WTC11 (cell line): ENCODE measurements around the gene RAB8B. TPM values are rescaled to one million over a fixed set of nuclear protein-coding genes. Genes with fewer than 3 reads are reported as not detected.
A peak's percentile ranks its signal among the peaks of the same experiment; 100 is the strongest.

Source experiments
- ATAC-seq: fragments of 200-7000 bp; cut with Tn5 transposase; 2 replicates; pipeline ENCODE4 v1.10.0; 2021; ENCODE audit warnings: mild to moderate bottlenecking, moderate library complexity
- CTCF ChIA-PET: fragments of 300-600 bp; sonication (Branson Sonifier 250); formaldehyde crosslinking; loops from one replicate; lab custom pipeline; 2021; ENCODE audit warnings: antibody characterized with exemption; lab: Charles Lee
- POLR2A ChIA-PET: fragments of 350-600 bp; sonication (Branson Sonifier 250); formaldehyde crosslinking; loops from one replicate; lab custom pipeline; 2021; ENCODE audit warnings: antibody characterized with exemption; lab: Charles Lee
- DNase-seq: peaks from one replicate; pipeline ENCODE4 v3.0.0; 2021; ENCODE audit warnings: low spot score
- H3K27ac Mint-ChIP-seq: 2 replicates; pipeline ENCODE4 v1.8.0; 2021; ENCODE audit warnings: mixed read lengths
- H3K27me3 Mint-ChIP-seq: 2 replicates; pipeline ENCODE4 v1.8.0; 2021; ENCODE audit warnings: low read depth, mild to moderate bottlenecking, moderate library complexity, mixed read lengths
- H3K36me3 Mint-ChIP-seq: 2 replicates; pipeline ENCODE4 v1.8.0; 2021; ENCODE audit warnings: mixed read lengths
- H3K4me1 Mint-ChIP-seq: 2 replicates; pipeline ENCODE4 v1.8.0; 2022; ENCODE audit warnings: mixed read lengths
- H3K4me3 Mint-ChIP-seq: 2 replicates; pipeline ENCODE4 v1.8.0; 2021; ENCODE audit warnings: mild to moderate bottlenecking, moderate library complexity, mixed read lengths
- H3K9me3 Mint-ChIP-seq: 2 replicates; pipeline ENCODE4 v1.8.0; 2021; ENCODE audit warnings: mixed read lengths
- FOXK1 ChIP-seq: sonication (generic); formaldehyde crosslinking; IDR thresholded peaks from 2 replicates; pipeline ENCODE4 v1.8.0; 2022; ENCODE audit warnings: mild to moderate bottlenecking, moderate library complexity, missing genetic modification reagents
- FOXP1 ChIP-seq: sonication (generic); formaldehyde crosslinking; IDR thresholded peaks from 2 replicates; pipeline ENCODE4 v1.8.0; 2022; ENCODE audit warnings: missing genetic modification reagents, mild to moderate bottlenecking, moderate library complexity, borderline replicate concordance
- JAZF1 ChIP-seq: fragments of 250-450 bp; sonication (Bioruptor Pico); IDR thresholded peaks from 2 replicates; pipeline ENCODE4 v1.9.0; 2021; ENCODE audit warnings: moderate library complexity, mild to moderate bottlenecking, inconsistent platforms
- JUN ChIP-seq: sonication (generic); formaldehyde crosslinking; IDR thresholded peaks from 2 replicates; pipeline ENCODE4 v1.8.0; 2023; ENCODE audit warnings: mild to moderate bottlenecking, missing genetic modification reagents
- MXD4 ChIP-seq: fragments of 250-450 bp; sonication (Bioruptor Pico); IDR thresholded peaks from 2 replicates; pipeline ENCODE4 v1.8.0; 2021; ENCODE audit warnings: mild to moderate bottlenecking, moderate library complexity, borderline replicate concordance
- NR1H2 ChIP-seq: sonication (generic); formaldehyde crosslinking; IDR thresholded peaks from 2 replicates; pipeline ENCODE4 v1.9.0; 2021; ENCODE audit warnings: mild to moderate bottlenecking, moderate library complexity, missing genetic modification reagents
- SMAD4 ChIP-seq: sonication (generic); formaldehyde crosslinking; IDR thresholded peaks from 2 replicates; pipeline ENCODE4 v1.8.0; 2022; ENCODE audit warnings: mild to moderate bottlenecking, missing genetic modification reagents
- ZNF219 ChIP-seq: sonication (generic); formaldehyde crosslinking; IDR thresholded peaks from 2 replicates; pipeline ENCODE4 v1.8.0; 2023; ENCODE audit warnings: missing genetic modification reagents, mild to moderate bottlenecking, borderline replicate concordance
- ZNF232 ChIP-seq: sonication (generic); formaldehyde crosslinking; IDR thresholded peaks from 2 replicates; pipeline ENCODE4 v1.8.0; 2022; ENCODE audit warnings: mild to moderate bottlenecking, missing genetic modification reagents
- ZNF281 ChIP-seq: sonication (generic); formaldehyde crosslinking; IDR thresholded peaks from 2 replicates; pipeline ENCODE4 v1.8.0; 2023; ENCODE audit warnings: mild to moderate bottlenecking, missing genetic modification reagents
- ZNF317 ChIP-seq: sonication (generic); formaldehyde crosslinking; IDR thresholded peaks from 2 replicates; pipeline ENCODE4 v1.8.1; 2023; ENCODE audit warnings: low read depth, mild to moderate bottlenecking, moderate library complexity, missing genetic modification reagents, borderline replicate concordance
- ZNF396 ChIP-seq: fragments of 250-450 bp; sonication (Bioruptor Pico); IDR thresholded peaks from 2 replicates; pipeline ENCODE4 v1.8.0; 2021; ENCODE audit warnings: mild to moderate bottlenecking, moderate library complexity, borderline replicate concordance
- ZNF423 ChIP-seq: fragments of 250-450 bp; sonication (Bioruptor Pico); IDR thresholded peaks from 2 replicates; pipeline ENCODE4 v2.1.2; 2022; ENCODE audit warnings: mild to moderate bottlenecking, moderate library complexity
- total RNA-seq: library from RNA; stranded (reverse); gene quantifications from 3 replicates; pipeline ENCODE4 v1.2.3, GENCODE V29; 2021
- TF ChIP-seq, protein P1 (sequence below): sonication (generic); formaldehyde crosslinking; IDR thresholded peaks from 2 replicates; pipeline ENCODE4 v1.8.1; 2023; ENCODE audit warnings: mild to moderate bottlenecking, missing genetic modification reagents, borderline replicate concordance
- TF ChIP-seq, protein P2 (sequence below): sonication (generic); formaldehyde crosslinking; IDR thresholded peaks from 2 replicates; pipeline ENCODE4 v1.8.0; 2022; ENCODE audit warnings: mild to moderate bottlenecking, missing genetic modification reagents
- TF ChIP-seq, protein P3 (sequence below): sonication (generic); formaldehyde crosslinking; IDR thresholded peaks from 2 replicates; pipeline ENCODE4 v1.8.0; 2022; ENCODE audit warnings: mild to moderate bottlenecking, missing genetic modification reagents
- TF ChIP-seq, protein P4 (sequence below): sonication (generic); formaldehyde crosslinking; IDR thresholded peaks from 2 replicates; pipeline ENCODE4 v1.8.1; 2022; ENCODE audit warnings: missing genetic modification reagents, borderline replicate concordance
- TF ChIP-seq, protein P5 (sequence below): fragments of 250-450 bp; sonication (Bioruptor Pico); IDR thresholded peaks from 2 replicates; pipeline ENCODE4 v1.9.0; 2021; ENCODE audit warnings: mild to moderate bottlenecking, borderline replicate concordance

RAB8B gene
- total RNA-seq, 1 experiment from 2014 or later = 32.5 TPM

GRCh38 chr15:63295341-63295740, 105.9 kb downstream of the RAB8B start (continued):
- TF ChIP-seq, protein P1, sequence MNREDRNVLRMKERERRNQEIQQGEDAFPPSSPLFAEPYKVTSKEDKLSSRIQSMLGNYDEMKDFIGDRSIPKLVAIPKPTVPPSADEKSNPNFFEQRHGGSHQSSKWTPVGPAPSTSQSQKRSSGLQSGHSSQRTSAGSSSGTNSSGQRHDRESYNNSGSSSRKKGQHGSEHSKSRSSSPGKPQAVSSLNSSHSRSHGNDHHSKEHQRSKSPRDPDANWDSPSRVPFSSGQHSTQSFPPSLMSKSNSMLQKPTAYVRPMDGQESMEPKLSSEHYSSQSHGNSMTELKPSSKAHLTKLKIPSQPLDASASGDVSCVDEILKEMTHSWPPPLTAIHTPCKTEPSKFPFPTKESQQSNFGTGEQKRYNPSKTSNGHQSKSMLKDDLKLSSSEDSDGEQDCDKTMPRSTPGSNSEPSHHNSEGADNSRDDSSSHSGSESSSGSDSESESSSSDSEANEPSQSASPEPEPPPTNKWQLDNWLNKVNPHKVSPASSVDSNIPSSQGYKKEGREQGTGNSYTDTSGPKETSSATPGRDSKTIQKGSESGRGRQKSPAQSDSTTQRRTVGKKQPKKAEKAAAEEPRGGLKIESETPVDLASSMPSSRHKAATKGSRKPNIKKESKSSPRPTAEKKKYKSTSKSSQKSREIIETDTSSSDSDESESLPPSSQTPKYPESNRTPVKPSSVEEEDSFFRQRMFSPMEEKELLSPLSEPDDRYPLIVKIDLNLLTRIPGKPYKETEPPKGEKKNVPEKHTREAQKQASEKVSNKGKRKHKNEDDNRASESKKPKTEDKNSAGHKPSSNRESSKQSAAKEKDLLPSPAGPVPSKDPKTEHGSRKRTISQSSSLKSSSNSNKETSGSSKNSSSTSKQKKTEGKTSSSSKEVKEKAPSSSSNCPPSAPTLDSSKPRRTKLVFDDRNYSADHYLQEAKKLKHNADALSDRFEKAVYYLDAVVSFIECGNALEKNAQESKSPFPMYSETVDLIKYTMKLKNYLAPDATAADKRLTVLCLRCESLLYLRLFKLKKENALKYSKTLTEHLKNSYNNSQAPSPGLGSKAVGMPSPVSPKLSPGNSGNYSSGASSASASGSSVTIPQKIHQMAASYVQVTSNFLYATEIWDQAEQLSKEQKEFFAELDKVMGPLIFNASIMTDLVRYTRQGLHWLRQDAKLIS = no peak
- TF ChIP-seq ZNF232 (no peak), ZNF317 (no peak), ZNF281 (no peak), ZNF396 (CRISPR knock-in tag) (no peak), JUN (CRISPR knock-in tag) (no peak), FOXP1 (CRISPR knock-in tag) (no peak), ZNF423 (CRISPR knock-in tag) (no peak)
- TF ChIP-seq, protein P2, sequence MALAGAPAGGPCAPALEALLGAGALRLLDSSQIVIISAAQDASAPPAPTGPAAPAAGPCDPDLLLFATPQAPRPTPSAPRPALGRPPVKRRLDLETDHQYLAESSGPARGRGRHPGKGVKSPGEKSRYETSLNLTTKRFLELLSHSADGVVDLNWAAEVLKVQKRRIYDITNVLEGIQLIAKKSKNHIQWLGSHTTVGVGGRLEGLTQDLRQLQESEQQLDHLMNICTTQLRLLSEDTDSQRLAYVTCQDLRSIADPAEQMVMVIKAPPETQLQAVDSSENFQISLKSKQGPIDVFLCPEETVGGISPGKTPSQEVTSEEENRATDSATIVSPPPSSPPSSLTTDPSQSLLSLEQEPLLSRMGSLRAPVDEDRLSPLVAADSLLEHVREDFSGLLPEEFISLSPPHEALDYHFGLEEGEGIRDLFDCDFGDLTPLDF (CRISPR knock-in tag) = no peak
- TF ChIP-seq, protein P3, sequence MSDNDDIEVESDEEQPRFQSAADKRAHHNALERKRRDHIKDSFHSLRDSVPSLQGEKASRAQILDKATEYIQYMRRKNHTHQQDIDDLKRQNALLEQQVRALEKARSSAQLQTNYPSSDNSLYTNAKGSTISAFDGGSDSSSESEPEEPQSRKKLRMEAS (CRISPR knock-in tag) = no peak
- TF ChIP-seq, protein P4, sequence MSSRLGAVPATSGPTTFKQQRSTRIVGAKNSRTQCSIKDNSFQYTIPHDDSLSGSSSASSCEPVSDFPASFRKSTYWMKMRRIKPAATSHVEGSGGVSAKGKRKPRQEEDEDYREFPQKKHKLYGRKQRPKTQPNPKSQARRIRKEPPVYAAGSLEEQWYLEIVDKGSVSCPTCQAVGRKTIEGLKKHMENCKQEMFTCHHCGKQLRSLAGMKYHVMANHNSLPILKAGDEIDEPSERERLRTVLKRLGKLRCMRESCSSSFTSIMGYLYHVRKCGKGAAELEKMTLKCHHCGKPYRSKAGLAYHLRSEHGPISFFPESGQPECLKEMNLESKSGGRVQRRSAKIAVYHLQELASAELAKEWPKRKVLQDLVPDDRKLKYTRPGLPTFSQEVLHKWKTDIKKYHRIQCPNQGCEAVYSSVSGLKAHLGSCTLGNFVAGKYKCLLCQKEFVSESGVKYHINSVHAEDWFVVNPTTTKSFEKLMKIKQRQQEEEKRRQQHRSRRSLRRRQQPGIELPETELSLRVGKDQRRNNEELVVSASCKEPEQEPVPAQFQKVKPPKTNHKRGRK = no peak

DNA sequence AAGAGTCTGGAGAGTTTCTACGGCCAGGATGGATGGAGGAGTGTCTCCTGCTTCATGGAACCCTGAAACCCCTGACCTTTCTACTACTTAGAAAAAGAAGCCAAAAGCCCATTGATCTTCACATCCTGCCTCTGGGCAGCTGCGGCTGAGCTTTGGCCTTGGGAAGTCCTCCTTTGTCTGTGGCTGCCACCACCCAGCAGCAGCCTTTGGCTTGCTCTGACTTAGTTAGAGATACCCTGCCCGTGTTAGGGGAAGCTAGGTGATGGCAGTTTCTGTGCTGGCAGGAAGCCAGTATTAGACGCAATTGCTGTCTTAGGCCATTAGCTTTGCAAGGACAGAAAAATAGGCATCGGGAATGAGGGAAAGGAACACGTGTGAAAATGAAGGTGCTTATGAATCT, 106.8 kb downstream of the RAB8B start:
- Mint-ChIP-seq H3K4me3 (no peak overlapping the region), H3K4me1 (peaks cover 16% of the 10 kb centered on the region), H3K27ac (peak overlapping the region; percentile 42; the same call in 1 of the 2 replicates), H3K27me3 (no peaks in the 10 kb centered on the region), H3K36me3 (peaks cover 14% of the 10 kb centered on the region), H3K9me3 (no peaks in the 10 kb centered on the region)
- ChIA-PET CTCF (interaction anchor here (0.7 kb wide), 1 partner anchor 206 kb away, joined by 3 read pairs; no protein-coding TSS in a partner anchor), POLR2A (no interaction called here)
- ATAC-seq (no peak), DNase-seq (no peak)
- TF ChIP-seq MXD4 (no peak), FOXP1 (CRISPR knock-in tag) (no peak), JAZF1 (no peak), ZNF219 (CRISPR knock-in tag) (no peak), FOXK1 (CRISPR knock-in tag) (no peak), NR1H2 (CRISPR knock-in tag) (no peak), SMAD4 (CRISPR knock-in tag) (no peak)
- TF ChIP-seq, protein P1 = no peak
- TF ChIP-seq, protein P5, sequence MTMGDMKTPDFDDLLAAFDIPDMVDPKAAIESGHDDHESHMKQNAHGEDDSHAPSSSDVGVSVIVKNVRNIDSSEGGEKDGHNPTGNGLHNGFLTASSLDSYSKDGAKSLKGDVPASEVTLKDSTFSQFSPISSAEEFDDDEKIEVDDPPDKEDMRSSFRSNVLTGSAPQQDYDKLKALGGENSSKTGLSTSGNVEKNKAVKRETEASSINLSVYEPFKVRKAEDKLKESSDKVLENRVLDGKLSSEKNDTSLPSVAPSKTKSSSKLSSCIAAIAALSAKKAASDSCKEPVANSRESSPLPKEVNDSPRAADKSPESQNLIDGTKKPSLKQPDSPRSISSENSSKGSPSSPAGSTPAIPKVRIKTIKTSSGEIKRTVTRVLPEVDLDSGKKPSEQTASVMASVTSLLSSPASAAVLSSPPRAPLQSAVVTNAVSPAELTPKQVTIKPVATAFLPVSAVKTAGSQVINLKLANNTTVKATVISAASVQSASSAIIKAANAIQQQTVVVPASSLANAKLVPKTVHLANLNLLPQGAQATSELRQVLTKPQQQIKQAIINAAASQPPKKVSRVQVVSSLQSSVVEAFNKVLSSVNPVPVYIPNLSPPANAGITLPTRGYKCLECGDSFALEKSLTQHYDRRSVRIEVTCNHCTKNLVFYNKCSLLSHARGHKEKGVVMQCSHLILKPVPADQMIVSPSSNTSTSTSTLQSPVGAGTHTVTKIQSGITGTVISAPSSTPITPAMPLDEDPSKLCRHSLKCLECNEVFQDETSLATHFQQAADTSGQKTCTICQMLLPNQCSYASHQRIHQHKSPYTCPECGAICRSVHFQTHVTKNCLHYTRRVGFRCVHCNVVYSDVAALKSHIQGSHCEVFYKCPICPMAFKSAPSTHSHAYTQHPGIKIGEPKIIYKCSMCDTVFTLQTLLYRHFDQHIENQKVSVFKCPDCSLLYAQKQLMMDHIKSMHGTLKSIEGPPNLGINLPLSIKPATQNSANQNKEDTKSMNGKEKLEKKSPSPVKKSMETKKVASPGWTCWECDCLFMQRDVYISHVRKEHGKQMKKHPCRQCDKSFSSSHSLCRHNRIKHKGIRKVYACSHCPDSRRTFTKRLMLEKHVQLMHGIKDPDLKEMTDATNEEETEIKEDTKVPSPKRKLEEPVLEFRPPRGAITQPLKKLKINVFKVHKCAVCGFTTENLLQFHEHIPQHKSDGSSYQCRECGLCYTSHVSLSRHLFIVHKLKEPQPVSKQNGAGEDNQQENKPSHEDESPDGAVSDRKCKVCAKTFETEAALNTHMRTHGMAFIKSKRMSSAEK = no peak
- TF ChIP-seq, protein P3 (CRISPR knock-in tag) = no peak
